ENCODE results near the gene PLCH1. TPM values are rescaled to one million over a fixed set of nuclear protein-coding genes. Genes with fewer than 3 reads are reported as not detected.

PLCH1 gene
- total RNA-seq, 1 experiment from 2014 or later = 0.12 TPM

DNA sequence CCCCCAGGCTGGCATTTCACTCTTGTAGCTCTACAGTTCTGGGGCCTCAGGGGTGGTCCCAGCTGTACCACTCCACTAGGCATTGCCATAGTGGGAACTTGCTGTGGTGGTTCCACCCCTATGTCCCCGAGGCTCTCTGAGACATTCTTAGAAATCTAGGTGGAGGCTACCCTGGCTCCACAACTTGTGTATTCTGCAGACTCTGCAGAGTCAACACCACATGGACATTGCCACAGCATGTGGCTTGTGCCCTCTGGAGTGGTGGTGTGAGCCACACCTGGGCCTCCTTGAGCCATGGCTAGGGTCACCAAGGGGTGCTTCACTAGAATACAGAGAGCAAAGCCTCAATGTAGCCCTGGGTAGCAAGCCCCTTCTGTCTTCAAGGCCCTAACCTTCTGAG lies 397.0 kb downstream of the PLCH1 start:
- ChIA-PET POLR2A (interaction anchor here (0.6 kb wide), 1 partner anchor 222 kb away, joined by 3 read pairs; no protein-coding TSS in a partner anchor), CTCF (interaction anchor here (0.5 to 1.6 kb wide), 2 partner anchors 353 to 1193 kb away, joined by 4 to 7 read pairs; no protein-coding TSS in a partner anchor)
- Mint-ChIP-seq H3K36me3 (ENCODE audit: insufficient read depth, unreplicated experiment) (no peaks in the 10 kb centered on the region), H3K4me1 (ENCODE audit: insufficient read depth, unreplicated experiment) (peaks cover 2% of the 10 kb centered on the region), H3K4me3 (ENCODE audit: unreplicated experiment) (no peak overlapping the region), H3K27me3 (ENCODE audit: insufficient read depth, unreplicated experiment) (no peaks in the 10 kb centered on the region), H3K27ac (ENCODE audit: low read depth, unreplicated experiment) (no peak overlapping the region), H3K9me3 (ENCODE audit: unreplicated experiment) (no peaks in the 10 kb centered on the region)
- intact Hi-C loops (cut with micrococcal nuclease) = no loop called here
- BruUV-seq (replicated peaks) = no TSS peak
- DNase-seq (ENCODE audit: unreplicated experiment) = no peak
- TF ChIP-seq, protein P1, sequence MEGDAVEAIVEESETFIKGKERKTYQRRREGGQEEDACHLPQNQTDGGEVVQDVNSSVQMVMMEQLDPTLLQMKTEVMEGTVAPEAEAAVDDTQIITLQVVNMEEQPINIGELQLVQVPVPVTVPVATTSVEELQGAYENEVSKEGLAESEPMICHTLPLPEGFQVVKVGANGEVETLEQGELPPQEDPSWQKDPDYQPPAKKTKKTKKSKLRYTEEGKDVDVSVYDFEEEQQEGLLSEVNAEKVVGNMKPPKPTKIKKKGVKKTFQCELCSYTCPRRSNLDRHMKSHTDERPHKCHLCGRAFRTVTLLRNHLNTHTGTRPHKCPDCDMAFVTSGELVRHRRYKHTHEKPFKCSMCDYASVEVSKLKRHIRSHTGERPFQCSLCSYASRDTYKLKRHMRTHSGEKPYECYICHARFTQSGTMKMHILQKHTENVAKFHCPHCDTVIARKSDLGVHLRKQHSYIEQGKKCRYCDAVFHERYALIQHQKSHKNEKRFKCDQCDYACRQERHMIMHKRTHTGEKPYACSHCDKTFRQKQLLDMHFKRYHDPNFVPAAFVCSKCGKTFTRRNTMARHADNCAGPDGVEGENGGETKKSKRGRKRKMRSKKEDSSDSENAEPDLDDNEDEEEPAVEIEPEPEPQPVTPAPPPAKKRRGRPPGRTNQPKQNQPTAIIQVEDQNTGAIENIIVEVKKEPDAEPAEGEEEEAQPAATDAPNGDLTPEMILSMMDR (IDR thresholded peaks at IDR 0.05; ENCODE audit: unreplicated experiment) = no peak

DNA sequence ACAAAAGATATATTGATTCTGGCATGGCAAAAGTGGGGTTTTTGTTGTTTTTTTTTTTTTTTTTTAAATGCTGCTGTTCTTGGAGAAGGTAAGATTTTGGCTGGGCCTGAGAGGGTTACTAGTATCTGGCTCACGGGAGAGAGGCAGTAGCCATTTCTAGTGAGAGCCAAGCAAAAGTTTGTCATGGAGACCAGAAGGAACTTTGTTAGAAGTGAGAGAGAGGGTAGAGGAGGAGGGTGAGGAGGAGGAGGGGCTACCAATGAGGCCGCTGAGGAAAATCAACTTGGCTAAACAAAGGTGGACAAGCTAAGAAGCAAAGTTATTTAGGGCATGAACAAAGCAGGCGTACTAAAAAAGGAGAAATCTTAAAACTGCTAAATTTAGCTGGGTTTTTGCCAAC lies 402.5 kb downstream of the PLCH1 start:
- no peaks in the 10 kb centered on the region for H3K9me3 Mint-ChIP-seq (ENCODE audit: unreplicated experiment)
- no peaks in the 10 kb centered on the region for H3K4me1 Mint-ChIP-seq (ENCODE audit: insufficient read depth, unreplicated experiment)
- H3K27ac Mint-ChIP-seq (ENCODE audit: low read depth, unreplicated experiment) = no peak overlapping the region
- ChIA-PET CTCF (interaction anchor here (0.6 to 0.8 kb wide), 5 partner anchors 9 to 1183 kb away, joined by 3 to 7 read pairs (median 4); no protein-coding TSS in a partner anchor), POLR2A (no interaction called here)
- BruUV-seq (replicated peaks) = no TSS peak
- no peaks in the 10 kb centered on the region for H3K36me3 Mint-ChIP-seq (ENCODE audit: insufficient read depth, unreplicated experiment)
- DNase-seq (ENCODE audit: unreplicated experiment) = no peak
- H3K4me3 Mint-ChIP-seq (ENCODE audit: unreplicated experiment) = no peak overlapping the region
- intact Hi-C loops (cut with micrococcal nuclease) = no loop called here
- H3K27me3 Mint-ChIP-seq (ENCODE audit: insufficient read depth, unreplicated experiment) = no peaks in the 10 kb centered on the region
- TF ChIP-seq, protein P1 (IDR thresholded peaks at IDR 0.05; ENCODE audit: unreplicated experiment) = no peak

DNA sequence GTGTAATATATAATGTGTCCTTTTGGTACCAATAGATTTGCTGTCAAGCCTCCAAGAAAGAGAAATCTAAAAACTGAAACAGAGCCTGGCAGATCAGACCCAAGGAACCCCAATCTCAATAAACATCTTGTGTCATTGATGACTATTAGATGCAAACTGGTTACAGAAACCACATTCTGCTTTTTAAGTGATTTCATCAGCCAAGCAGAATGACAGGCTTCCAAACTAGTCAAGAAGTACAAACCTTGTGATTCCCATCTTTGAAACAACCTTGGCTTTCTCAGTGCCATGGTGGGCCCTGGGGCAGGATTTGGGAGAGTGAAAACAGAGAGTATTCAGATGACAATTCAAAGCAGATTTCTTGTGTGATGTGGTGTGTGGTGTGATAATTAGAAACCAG lies 405.8 kb downstream of the PLCH1 start:
- Mint-ChIP-seq H3K27ac (ENCODE audit: low read depth, unreplicated experiment) (no peak overlapping the region), H3K4me1 (ENCODE audit: insufficient read depth, unreplicated experiment) (no peaks in the 10 kb centered on the region), H3K27me3 (ENCODE audit: insufficient read depth, unreplicated experiment) (no peaks in the 10 kb centered on the region), H3K36me3 (ENCODE audit: insufficient read depth, unreplicated experiment) (no peaks in the 10 kb centered on the region), H3K9me3 (ENCODE audit: unreplicated experiment) (no peaks in the 10 kb centered on the region), H3K4me3 (ENCODE audit: unreplicated experiment) (no peak overlapping the region)
- no peak for DNase-seq (ENCODE audit: unreplicated experiment)
- no TSS peak for BruUV-seq (replicated peaks)
- TF ChIP-seq, protein P1 (IDR thresholded peaks at IDR 0.05; ENCODE audit: unreplicated experiment) = no peak
- CTCF ChIA-PET = interaction anchor here (0.6 to 0.7 kb wide), 2 partner anchors 13 to 41 kb away, joined by 3 to 4 read pairs; no protein-coding TSS in a partner anchor
- POLR2A ChIA-PET = no interaction called here
- intact Hi-C loops (cut with micrococcal nuclease) = no loop called here

DNA sequence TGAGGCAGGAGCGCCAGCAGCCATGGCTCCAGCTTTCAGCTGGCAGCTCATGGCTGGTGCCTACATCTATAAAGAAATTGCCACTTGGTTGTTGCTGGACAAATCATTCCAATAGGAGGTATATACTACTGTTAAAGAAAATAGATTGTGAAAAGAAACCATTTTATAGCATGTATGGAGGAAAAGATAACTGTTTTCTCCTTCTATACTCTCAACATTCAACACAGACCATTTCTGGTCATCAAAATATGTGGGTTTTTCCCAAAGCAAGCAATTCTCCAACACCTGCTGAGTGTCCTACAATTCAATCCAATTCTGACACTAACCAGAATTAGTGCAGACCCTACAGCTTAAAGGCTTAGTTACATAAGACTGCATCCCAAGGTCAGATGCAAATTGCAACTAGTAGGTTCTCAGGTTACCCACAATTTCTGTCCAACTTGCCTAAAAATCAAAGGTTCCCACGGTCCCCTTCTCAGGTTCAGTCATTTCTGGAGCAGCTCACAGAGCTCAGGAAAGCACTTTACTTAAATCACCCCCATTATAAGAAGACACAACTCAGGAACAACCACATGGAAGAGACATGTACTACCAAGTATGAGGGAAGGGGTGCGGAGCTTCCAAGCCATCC lies 409.0 kb downstream of the PLCH1 start:
- H3K9me3 Mint-ChIP-seq (ENCODE audit: unreplicated experiment) = no peaks in the 10 kb centered on the region
- CTCF ChIA-PET = interaction anchor here (0.9 to 1.6 kb wide), 4 partner anchors 10 to 366 kb away, joined by 3 to 13 read pairs (median 4); no protein-coding TSS in a partner anchor
- no TSS peak for BruUV-seq (replicated peaks)
- no peak overlapping the region for H3K27ac Mint-ChIP-seq (ENCODE audit: low read depth, unreplicated experiment)
- no peak for DNase-seq (ENCODE audit: unreplicated experiment)
- POLR2A ChIA-PET = no interaction called here
- no peaks in the 10 kb centered on the region for H3K27me3 Mint-ChIP-seq (ENCODE audit: insufficient read depth, unreplicated experiment)
- TF ChIP-seq, protein P1 (IDR thresholded peaks at IDR 0.05; ENCODE audit: unreplicated experiment) = no peak
- H3K36me3 Mint-ChIP-seq (ENCODE audit: insufficient read depth, unreplicated experiment) = no peaks in the 10 kb centered on the region
- H3K4me1 Mint-ChIP-seq (ENCODE audit: insufficient read depth, unreplicated experiment) = no peaks in the 10 kb centered on the region
- intact Hi-C loops (cut with micrococcal nuclease) = no loop called here
- H3K4me3 Mint-ChIP-seq (ENCODE audit: unreplicated experiment) = no peak overlapping the region
